GM13977 (cell line): ENCODE results near the gene KRTAP2-3.
"Not testable (repeated sequence)": the region's sequence is repeated elsewhere in the genome, so short reads cannot be mapped to it uniquely, and the experiment has no call there.

Experiments
- DNase-seq: peaks from one replicate; pipeline ENCODE4 v3.0.0; 2012; ENCODE audit warnings: low spot score
- CTCF ChIP-seq: IDR thresholded peaks from 2 replicates; pipeline ENCODE4 v1.5.1; 2012; ENCODE audit warnings: mild to moderate bottlenecking, control low read depth; ENCODE audit not compliant: insufficient read depth; ENCODE audit errors: extremely low read depth, missing control alignments
- in situ Hi-C: fragments of 300-500 bp; cut with MboI; formaldehyde crosslinking; loops from one replicate; pipeline ENCODE4 v1.12.0; 2022; ENCODE audit warnings: low sequenced_read_pairs, low pct_unique_long_range_greater_than_20kb, mixed read lengths, inconsistent platforms; ENCODE audit not compliant: unreplicated experiment

Gene KRTAP2-3

GRCh38 chr17:41064301-41064700 is 4.4 kb upstream of the KRTAP2-3 start:
- DNase-seq: no peak
- in situ Hi-C loops: no loop called here
- TF ChIP-seq CTCF: no peak

GRCh38 chr17:41063449-41063848 is 3.5 kb upstream of the KRTAP2-3 start:
- in situ Hi-C loops: no loop called here
- no peak for TF ChIP-seq CTCF
- no peak for DNase-seq

GRCh38 chr17:41061964-41062363 is 2.0 kb upstream of the KRTAP2-3 start:
- no peak for TF ChIP-seq CTCF
- in situ Hi-C loops: no loop called here
- DNase-seq: no peak

- in situ Hi-C loops, DNase-seq: not testable (repeated sequence)
These were observed 450 bp downstream of the KRTAP2-3 start for GRCh38 chr17:41059276-41060051.

- no peak for TF ChIP-seq CTCF
- DNase-seq: no peak
- in situ Hi-C loops: no loop called here
These were observed 1.2 kb downstream of the KRTAP2-3 start for GRCh38 chr17:41058741-41059140.

- no peak for DNase-seq
- in situ Hi-C loops: no loop called here
- no peak for TF ChIP-seq CTCF
These were observed 2.4 kb downstream of the KRTAP2-3 start for GRCh38 chr17:41057547-41057946.

GRCh38 chr17:41055130-41055529 is 4.8 kb downstream of the KRTAP2-3 start, which contains the start of gene KRTAP2-2:
KRTAP2-2 (minus strand) TSS chr17:41055230; CDS start chr17:41055211, 19 bp downstream.
- in situ Hi-C loops, DNase-seq: not testable (repeated sequence)

GRCh38 chr17:41054556-41054955 is 5.4 kb downstream of the KRTAP2-3 start:
- DNase-seq, in situ Hi-C loops: not testable (repeated sequence)
